Ishikawa (cell line): ENCODE results near the gene GRIK4.

Experiments used
- CEBPB ChIP-seq: IDR thresholded peaks from 2 replicates; pipeline ENCODE4 v1.6.1; 2012
- CREB1 ChIP-seq: IDR thresholded peaks from 2 replicates; pipeline ENCODE4 v1.6.1; 2012; ENCODE audit warnings: low read depth
- EGR1 ChIP-seq: IDR thresholded peaks from 2 replicates; pipeline ENCODE4 v1.6.1; 2012
- EP300 ChIP-seq: IDR thresholded peaks from 2 replicates; pipeline ENCODE4 v1.6.1; 2012; ENCODE audit warnings: borderline replicate concordance
- FOXM1 ChIP-seq: IDR thresholded peaks from 2 replicates; pipeline ENCODE4 v1.6.1; 2012; ENCODE audit warnings: low read depth, borderline replicate concordance
- NFIC ChIP-seq: IDR thresholded peaks from 2 replicates; pipeline ENCODE4 v1.6.1; 2012
- RAD21 ChIP-seq: IDR thresholded peaks from 2 replicates; pipeline ENCODE4 v1.6.1; 2012; ENCODE audit warnings: low read depth
- TAF1 ChIP-seq: IDR thresholded peaks from 2 replicates; pipeline ENCODE4 v1.6.1; 2012; ENCODE audit warnings: low read depth, mild to moderate bottlenecking
- TCF12 ChIP-seq: IDR thresholded peaks from 2 replicates; pipeline ENCODE4 v1.6.1; 2012; ENCODE audit warnings: low read depth
- TEAD4 ChIP-seq: IDR thresholded peaks from 2 replicates; pipeline ENCODE4 v1.6.1; 2012
- YY1 ChIP-seq: IDR thresholded peaks from 2 replicates; pipeline ENCODE4 v1.6.1; 2012; ENCODE audit warnings: low read depth
- ZBTB7A ChIP-seq: IDR thresholded peaks from 2 replicates; pipeline ENCODE4 v1.6.1; 2012; ENCODE audit warnings: low read depth
- TF ChIP-seq, protein P1 (sequence below): IDR thresholded peaks from 2 replicates; pipeline ENCODE4 v1.6.1; 2012
- TF ChIP-seq, protein P2 (sequence below): IDR thresholded peaks from 2 replicates; pipeline ENCODE4 v1.6.1; 2012; ENCODE audit warnings: low read depth, mild to moderate bottlenecking
- TF ChIP-seq, protein P3 (sequence below): IDR thresholded peaks from 2 replicates; pipeline ENCODE4 v1.6.1; 2012

GRIK4 gene

DNA sequence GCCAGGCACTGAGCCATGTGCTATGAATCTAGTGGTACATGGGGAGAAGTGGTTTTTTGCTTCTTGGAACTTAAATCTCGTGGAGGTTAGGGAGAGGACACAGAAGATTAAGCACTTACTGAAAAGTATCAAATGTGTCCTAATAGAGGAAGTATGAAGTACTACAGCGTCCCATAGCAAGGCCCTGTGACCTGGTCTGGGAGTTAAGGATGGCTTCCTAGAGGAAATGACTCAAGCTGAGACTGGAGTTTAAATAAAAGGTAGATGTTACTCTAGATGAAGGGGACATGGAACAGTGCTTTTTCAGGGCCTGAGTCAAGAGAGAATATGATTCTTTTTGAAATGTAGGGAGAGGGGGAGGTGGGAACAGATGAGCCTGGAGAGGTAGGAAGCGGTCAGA, 202.9 kb downstream of the GRIK4 start:
- TF ChIP-seq, protein P1, sequence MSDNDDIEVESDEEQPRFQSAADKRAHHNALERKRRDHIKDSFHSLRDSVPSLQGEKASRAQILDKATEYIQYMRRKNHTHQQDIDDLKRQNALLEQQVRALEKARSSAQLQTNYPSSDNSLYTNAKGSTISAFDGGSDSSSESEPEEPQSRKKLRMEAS = no peak
- no peak for TF ChIP-seq NFIC
- no peak for TF ChIP-seq CREB1
- TF ChIP-seq ZBTB7A = no peak
- TF ChIP-seq, protein P2, sequence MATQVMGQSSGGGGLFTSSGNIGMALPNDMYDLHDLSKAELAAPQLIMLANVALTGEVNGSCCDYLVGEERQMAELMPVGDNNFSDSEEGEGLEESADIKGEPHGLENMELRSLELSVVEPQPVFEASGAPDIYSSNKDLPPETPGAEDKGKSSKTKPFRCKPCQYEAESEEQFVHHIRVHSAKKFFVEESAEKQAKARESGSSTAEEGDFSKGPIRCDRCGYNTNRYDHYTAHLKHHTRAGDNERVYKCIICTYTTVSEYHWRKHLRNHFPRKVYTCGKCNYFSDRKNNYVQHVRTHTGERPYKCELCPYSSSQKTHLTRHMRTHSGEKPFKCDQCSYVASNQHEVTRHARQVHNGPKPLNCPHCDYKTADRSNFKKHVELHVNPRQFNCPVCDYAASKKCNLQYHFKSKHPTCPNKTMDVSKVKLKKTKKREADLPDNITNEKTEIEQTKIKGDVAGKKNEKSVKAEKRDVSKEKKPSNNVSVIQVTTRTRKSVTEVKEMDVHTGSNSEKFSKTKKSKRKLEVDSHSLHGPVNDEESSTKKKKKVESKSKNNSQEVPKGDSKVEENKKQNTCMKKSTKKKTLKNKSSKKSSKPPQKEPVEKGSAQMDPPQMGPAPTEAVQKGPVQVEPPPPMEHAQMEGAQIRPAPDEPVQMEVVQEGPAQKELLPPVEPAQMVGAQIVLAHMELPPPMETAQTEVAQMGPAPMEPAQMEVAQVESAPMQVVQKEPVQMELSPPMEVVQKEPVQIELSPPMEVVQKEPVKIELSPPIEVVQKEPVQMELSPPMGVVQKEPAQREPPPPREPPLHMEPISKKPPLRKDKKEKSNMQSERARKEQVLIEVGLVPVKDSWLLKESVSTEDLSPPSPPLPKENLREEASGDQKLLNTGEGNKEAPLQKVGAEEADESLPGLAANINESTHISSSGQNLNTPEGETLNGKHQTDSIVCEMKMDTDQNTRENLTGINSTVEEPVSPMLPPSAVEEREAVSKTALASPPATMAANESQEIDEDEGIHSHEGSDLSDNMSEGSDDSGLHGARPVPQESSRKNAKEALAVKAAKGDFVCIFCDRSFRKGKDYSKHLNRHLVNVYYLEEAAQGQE = no peak
- TF ChIP-seq FOXM1 = no peak

DNA sequence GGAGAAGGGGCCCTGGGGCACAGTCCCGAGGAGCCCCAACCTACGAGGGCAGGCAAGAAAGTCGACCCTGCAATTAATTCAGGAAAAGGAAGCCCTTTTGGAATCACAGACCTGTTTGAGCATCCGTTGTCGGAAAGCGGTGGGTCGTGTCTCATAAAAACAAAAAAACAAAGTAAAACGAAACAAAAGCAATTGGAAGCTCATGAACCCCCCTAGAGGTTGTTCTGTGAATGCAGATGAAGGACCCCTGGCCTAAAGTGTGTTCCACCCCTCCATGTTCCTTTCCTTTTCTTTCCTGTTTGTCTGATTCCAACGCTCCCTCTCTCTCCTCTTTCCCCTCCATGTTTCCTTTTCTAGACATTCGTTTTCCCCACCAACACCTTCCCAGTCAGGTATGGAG, 203.7 kb downstream of the GRIK4 start:
- TF ChIP-seq, protein P3, sequence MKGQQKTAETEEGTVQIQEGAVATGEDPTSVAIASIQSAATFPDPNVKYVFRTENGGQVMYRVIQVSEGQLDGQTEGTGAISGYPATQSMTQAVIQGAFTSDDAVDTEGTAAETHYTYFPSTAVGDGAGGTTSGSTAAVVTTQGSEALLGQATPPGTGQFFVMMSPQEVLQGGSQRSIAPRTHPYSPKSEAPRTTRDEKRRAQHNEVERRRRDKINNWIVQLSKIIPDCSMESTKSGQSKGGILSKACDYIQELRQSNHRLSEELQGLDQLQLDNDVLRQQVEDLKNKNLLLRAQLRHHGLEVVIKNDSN = no peak
- no peak for TF ChIP-seq FOXM1
- no peak for TF ChIP-seq TEAD4
- TF ChIP-seq EP300 = no peak
- TF ChIP-seq ZBTB7A = no peak
- TF ChIP-seq EGR1 = no peak
- TF ChIP-seq CREB1 = no peak
- TF ChIP-seq, protein P2 = no peak
- TF ChIP-seq YY1 = no peak
- TF ChIP-seq, protein P1 = no peak
- no peak for TF ChIP-seq RAD21
- TF ChIP-seq TAF1 = no peak
- no peak for TF ChIP-seq TCF12

DNA sequence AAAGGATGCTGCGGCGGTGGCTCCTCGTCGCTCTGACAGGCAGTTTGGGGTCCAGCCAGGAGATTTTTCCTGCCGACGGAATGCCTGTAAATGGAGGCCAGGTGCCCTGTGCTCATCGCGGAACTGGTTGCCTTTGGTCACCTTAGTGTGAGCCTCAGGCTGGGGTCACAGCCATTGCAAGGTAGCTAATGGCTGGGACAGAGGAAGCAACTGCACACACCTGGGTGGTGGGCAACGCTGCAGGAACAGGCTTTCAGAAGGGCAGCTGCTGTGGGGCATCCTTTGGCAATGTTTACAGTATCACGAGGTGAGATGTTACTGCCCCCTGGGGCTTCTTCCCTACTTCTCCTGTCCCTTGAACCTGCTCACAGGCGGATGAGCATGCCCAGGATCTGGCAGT, 205.5 kb downstream of the GRIK4 start:
- TF ChIP-seq, protein P1 = no peak
- TF ChIP-seq EGR1 (no peak), RAD21 (no peak), NFIC (no peak), YY1 (no peak), EP300 (no peak), CEBPB (no peak), FOXM1 (no peak), TAF1 (no peak), TEAD4 (no peak), CREB1 (no peak), ZBTB7A (no peak), TCF12 (no peak)
- TF ChIP-seq, protein P3 = no peak
- TF ChIP-seq, protein P2 = no peak

DNA sequence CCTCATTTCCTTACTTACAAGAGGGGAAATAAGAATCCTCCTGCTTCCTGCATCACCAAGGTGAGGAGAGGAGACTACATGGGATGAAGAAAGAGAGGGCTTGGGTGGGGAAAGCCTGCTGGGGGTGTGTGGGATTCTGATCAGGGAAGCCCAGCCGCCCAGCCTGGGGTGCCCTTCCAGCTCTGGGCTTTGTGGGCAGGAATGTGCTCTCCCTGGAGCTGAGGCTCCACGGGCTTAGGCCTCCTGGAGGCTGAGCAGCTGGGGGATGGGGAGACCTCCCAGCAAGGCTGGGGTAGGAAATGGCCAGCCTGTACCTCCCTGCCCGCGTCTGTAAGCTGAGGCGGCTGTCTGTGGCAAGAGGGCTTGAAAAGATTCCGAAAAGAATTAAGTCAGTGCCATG, 206.1 kb downstream of the GRIK4 start:
- TF ChIP-seq RAD21 (no peak), EP300 (no peak), ZBTB7A (no peak), NFIC (no peak), CEBPB (no peak), TAF1 (no peak), CREB1 (no peak), YY1 (no peak), EGR1 (no peak), TCF12 (no peak), TEAD4 (no peak), FOXM1 (no peak)
- TF ChIP-seq, protein P2 = no peak
- TF ChIP-seq, protein P1 = no peak
- TF ChIP-seq, protein P3 = no peak
